Measurements from ENCODE around the gene MMP17. TPM values are rescaled to one million over a fixed set of nuclear protein-coding genes. Genes with fewer than 3 reads are reported as not detected.

MMP17 gene
- total and polyA plus RNA-seq, 12 donors = 0.28 to 3.7 (median 1.0) TPM; not detected in 1

- TF ChIP-seq, protein P1, sequence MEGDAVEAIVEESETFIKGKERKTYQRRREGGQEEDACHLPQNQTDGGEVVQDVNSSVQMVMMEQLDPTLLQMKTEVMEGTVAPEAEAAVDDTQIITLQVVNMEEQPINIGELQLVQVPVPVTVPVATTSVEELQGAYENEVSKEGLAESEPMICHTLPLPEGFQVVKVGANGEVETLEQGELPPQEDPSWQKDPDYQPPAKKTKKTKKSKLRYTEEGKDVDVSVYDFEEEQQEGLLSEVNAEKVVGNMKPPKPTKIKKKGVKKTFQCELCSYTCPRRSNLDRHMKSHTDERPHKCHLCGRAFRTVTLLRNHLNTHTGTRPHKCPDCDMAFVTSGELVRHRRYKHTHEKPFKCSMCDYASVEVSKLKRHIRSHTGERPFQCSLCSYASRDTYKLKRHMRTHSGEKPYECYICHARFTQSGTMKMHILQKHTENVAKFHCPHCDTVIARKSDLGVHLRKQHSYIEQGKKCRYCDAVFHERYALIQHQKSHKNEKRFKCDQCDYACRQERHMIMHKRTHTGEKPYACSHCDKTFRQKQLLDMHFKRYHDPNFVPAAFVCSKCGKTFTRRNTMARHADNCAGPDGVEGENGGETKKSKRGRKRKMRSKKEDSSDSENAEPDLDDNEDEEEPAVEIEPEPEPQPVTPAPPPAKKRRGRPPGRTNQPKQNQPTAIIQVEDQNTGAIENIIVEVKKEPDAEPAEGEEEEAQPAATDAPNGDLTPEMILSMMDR (IDR thresholded peaks at IDR 0.05) = no peak
- Histone ChIP-seq H3K4me1 (peaks cover 8 to 42% (median 28%) of the 10 kb centered on the region in 9 donors), H3K27ac (peak overlapping the region; percentile 94 to 99 (median 98)), H3K4me3 (peak overlapping the region; percentile 40 to 85 (median 64)), H3K9me3 (no peaks in the 10 kb centered on the region), H3K27me3 (no peaks in the 10 kb centered on the region), H3K36me3 (peaks cover 0 to 29% (median 3%) of the 10 kb centered on the region in 9 donors)
- WGBS, 2 donors = 1 to 2% methylated on average over 32 to 54 of the region's 54 CpGs
- intact Hi-C loops (cut with DNase I) = loop anchor here in 5 of 10 donors (2.0 to 10.0 kb wide), 4 partner anchors 34 to 60 kb away; partner anchors contain the start of genes PUS1 (in 2 of the 5) and EP400 (in 1 of the 5)
- no peak for DNase-seq
- no peak for ATAC-seq
Observed at GRCh38 chr12:131894981-131895639, 66.9 kb downstream of the MMP17 start.

DNA sequence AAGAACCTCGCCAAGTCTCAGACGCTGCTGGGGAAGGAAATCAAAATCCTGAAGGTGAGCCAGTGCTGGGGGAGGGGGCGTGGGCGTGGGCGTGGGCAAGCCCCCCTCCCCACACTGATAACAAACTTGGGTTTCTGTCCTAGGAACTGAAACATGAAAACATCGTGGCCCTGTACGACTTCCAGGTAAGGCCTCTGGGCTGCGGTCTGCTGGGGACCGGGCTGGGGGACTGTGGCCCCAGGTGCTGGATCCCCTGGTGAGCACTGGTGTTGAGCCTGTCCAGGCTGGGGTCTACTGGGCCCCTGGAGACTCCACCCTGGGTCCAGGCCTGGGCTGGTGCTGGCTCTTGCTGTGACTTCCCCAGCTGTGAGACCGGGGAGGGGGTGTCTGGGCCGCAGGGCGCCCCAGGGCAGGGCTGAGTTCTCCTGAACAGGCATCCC, 67.5 kb downstream of the MMP17 start:
- Histone ChIP-seq H3K9me3 (no peaks in the 10 kb centered on the region), H3K27me3 (no peaks in the 10 kb centered on the region), H3K27ac (peak overlapping the region; percentile 94 to 99 (median 98)), H3K4me3 (peak overlapping the region; percentile 40 to 85 (median 64)), H3K4me1 (peaks cover 8 to 48% (median 33%) of the 10 kb centered on the region in 9 donors), H3K36me3 (peaks cover 0 to 32% (median 3%) of the 10 kb centered on the region in 9 donors)
- intact Hi-C loops (cut with DNase I) = loop anchor here in 7 of 10 donors (1.0 to 10.0 kb wide), 6 partner anchors 33 to 61 kb away; partner anchors contain the start of genes PUS1 (in 4 of the 7) and EP400 (in 2 of the 7)
- DNase-seq = no peak
- 2% methylated on average over 12 of the region's 12 CpGs for WGBS, 2 donors
- ATAC-seq = no peak
- TF ChIP-seq, protein P1 (IDR thresholded peaks at IDR 0.05) = no peak

- intact Hi-C loops (cut with DNase I) = loop anchor here in 5 of 10 donors (1.0 to 10.0 kb wide), 6 partner anchors 32 to 61 kb away; partner anchors contain the start of genes EP400 (in 2 of the 5) and PUS1 (in 2 of the 5)
- ATAC-seq = peak; percentile 83 to 94 (median 89)
- Histone ChIP-seq H3K27me3 (no peaks in the 10 kb centered on the region), H3K4me3 (peak overlapping the region; percentile 40 to 85 (median 64)), H3K9me3 (no peaks in the 10 kb centered on the region), H3K4me1 (peaks cover 11 to 53% (median 39%) of the 10 kb centered on the region in 9 donors), H3K36me3 (peaks cover 0 to 32% (median 3%) of the 10 kb centered on the region in 9 donors), H3K27ac (peak overlapping the region; percentile 94 to 99 (median 98))
- WGBS, 2 donors = 1% methylated on average over 39 of the region's 39 CpGs
- TF ChIP-seq, protein P1 (IDR thresholded peaks at IDR 0.05) = no peak
- peak; percentile 91 for DNase-seq
Observed at GRCh38 chr12:131896080-131896810, 68.1 kb downstream of the MMP17 start.

DNA sequence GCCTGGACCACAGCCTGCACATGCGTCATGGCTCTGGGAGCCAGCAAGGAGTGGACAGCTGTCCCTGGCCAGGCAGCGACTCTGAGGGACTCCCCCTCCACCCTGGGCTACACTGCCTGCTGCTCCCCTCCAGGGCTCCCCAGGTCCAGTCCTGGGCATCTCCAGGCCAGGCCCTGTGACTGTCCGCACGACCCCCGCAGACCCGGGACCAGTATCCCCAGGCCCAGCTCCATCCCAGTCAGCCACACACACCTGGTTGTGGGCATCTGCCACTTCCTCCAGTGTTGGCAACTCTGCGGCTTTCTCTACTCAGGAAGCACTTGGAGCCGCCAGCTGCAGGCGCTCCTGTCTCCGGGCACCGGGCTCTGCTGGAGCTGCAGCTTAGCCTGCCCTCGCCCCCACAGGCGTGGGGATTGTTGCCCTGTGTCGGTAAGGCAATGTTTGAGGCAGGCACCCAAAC, 68.6 kb downstream of the MMP17 start:
- peak in 2 of 8 donors; percentile 81 to 85 for ATAC-seq

More for the DNA sequence above, 68.6 kb downstream of the MMP17 start:
- Histone ChIP-seq H3K4me1 (peaks cover 16 to 59% (median 45%) of the 10 kb centered on the region in 9 donors), H3K36me3 (peaks cover 0 to 32% (median 3%) of the 10 kb centered on the region in 9 donors), H3K27ac (peak overlapping the region; percentile 94 to 99 (median 98)), H3K9me3 (no peaks in the 10 kb centered on the region), H3K4me3 (peak overlapping the region in 9 of 10 donors; percentile 40 to 85 (median 65)), H3K27me3 (no peaks in the 10 kb centered on the region)
- intact Hi-C loops (cut with DNase I) = loop anchor here in 5 of 10 donors (1.0 to 10.0 kb wide), 6 partner anchors 31 to 62 kb away; partner anchors contain the start of genes EP400 (in 2 of the 5) and PUS1 (in 2 of the 5)
- 59 to 67% methylated on average over 14 of the region's 14 CpGs for WGBS, 2 donors
- peak in 1 of 2 donors; percentile 90 for DNase-seq
- TF ChIP-seq, protein P1 (IDR thresholded peaks at IDR 0.05) = no peak

Data from heart right ventricle (tissue), 16 donors.